Bronchial epithelial cell (primary cell): ENCODE measurements around the gene CCNY. TPM values are rescaled to one million over a fixed set of nuclear protein-coding genes. Genes with fewer than 3 reads are reported as not detected.

ENCODE experiments used
- DNase-seq: peaks from one replicate; pipeline ENCODE4 v3.0.0-alpha.2; 2010; ENCODE audit warnings: low read depth
- FAIRE-seq: peaks from 2 replicates; lab custom pipeline; 2011; peaks lifted over from hg19 to GRCh38; lab: Jason Lieb, UNC
- H3K27me3 ChIP-seq: 2 replicates; pipeline ENCODE4 v1.5.1; 2011; ENCODE audit warnings: low read length; ENCODE audit not compliant: control insufficient read depth, insufficient read depth
- H3K36me3 ChIP-seq: 2 replicates; pipeline ENCODE4 v1.5.1; 2011; ENCODE audit warnings: low read length; ENCODE audit not compliant: control insufficient read depth, insufficient read depth
- H3K4me3 ChIP-seq: 2 replicates; pipeline ENCODE4 v1.5.1; 2011; ENCODE audit warnings: mild to moderate bottlenecking, low read depth, low read length, control low read depth
- CTCF ChIP-seq: IDR thresholded peaks from 2 replicates; pipeline ENCODE4 v1.5.1; 2011; ENCODE audit warnings: mild to moderate bottlenecking, moderate library complexity, low read length, control low read depth, inconsistent platforms; ENCODE audit not compliant: insufficient read depth, severe bottlenecking
- total RNA-seq: library from RNA; depleted of rRNA; stranded (reverse); fragments of >200 nt; gene quantifications from 2 replicates; pipeline ENCODE4 v1.2.1, GENCODE V29; 2014

Gene CCNY
- total RNA-seq, 1 donor from 2014 or later, result 66.3 TPM

- Histone ChIP-seq H3K36me3 (no peaks in the 10 kb centered on the region), H3K27me3 (no peaks in the 10 kb centered on the region), H3K4me3 (no peak overlapping the region)
- no peak for TF ChIP-seq CTCF
- FAIRE-seq (no peak), DNase-seq (no peak)
Observed at GRCh38 chr10:35425595-35425994, 89.3 kb downstream of the CCNY start.

- DNase-seq (no peak), FAIRE-seq (no peak)
- TF ChIP-seq CTCF, result no peak
- Histone ChIP-seq H3K36me3 (no peaks in the 10 kb centered on the region), H3K27me3 (no peaks in the 10 kb centered on the region), H3K4me3 (no peak overlapping the region)
Observed at GRCh38 chr10:35426657-35427056, 90.3 kb downstream of the CCNY start.

- Histone ChIP-seq H3K27me3 (no peaks in the 10 kb centered on the region), H3K36me3 (no peaks in the 10 kb centered on the region)
Observed at GRCh38 chr10:35427543-35427942, 91.2 kb downstream of the CCNY start.

GRCh38 chr10:35428521-35428920, 92.2 kb downstream of the CCNY start:
- no peak overlapping the region for H3K4me3 ChIP-seq
- DNase-seq, result no peak
- no peak for FAIRE-seq
- no peak for TF ChIP-seq CTCF
- H3K27me3 ChIP-seq, result no peaks in the 10 kb centered on the region
- no peaks in the 10 kb centered on the region for H3K36me3 ChIP-seq

More at GRCh38 chr10:35427543-35427942, 91.2 kb downstream of the CCNY start:
- no peak for TF ChIP-seq CTCF
- DNase-seq (no peak), FAIRE-seq (no peak)
- no peak overlapping the region for H3K4me3 ChIP-seq

- Histone ChIP-seq H3K4me3 (no peak overlapping the region), H3K36me3 (no peaks in the 10 kb centered on the region), H3K27me3 (no peaks in the 10 kb centered on the region)
- DNase-seq (no peak), FAIRE-seq (no peak)
- TF ChIP-seq CTCF, result no peak
Observed at GRCh38 chr10:35432781-35433338, 96.6 kb downstream of the CCNY start.

GRCh38 chr10:35433851-35434426, 97.6 kb downstream of the CCNY start:
- Histone ChIP-seq H3K27me3 (no peaks in the 10 kb centered on the region), H3K4me3 (no peak overlapping the region), H3K36me3 (no peaks in the 10 kb centered on the region)
- FAIRE-seq, result no peak
- TF ChIP-seq CTCF, result no peak
- peak; percentile 73 for DNase-seq
